ENCODE results near the gene ACOT11. TPM values are rescaled to one million over a fixed set of nuclear protein-coding genes. Genes with fewer than 3 reads are reported as not detected.
"Not testable (repeated sequence)": the region's sequence is repeated elsewhere in the genome, so short reads cannot be mapped to it uniquely, and the experiment has no call there.

ACOT11 gene
- total and polyA plus RNA-seq, 7 donors = 8.9 to 40.9 (median 22.1) TPM

- Histone ChIP-seq H3K4me1 (peaks cover 0 to 9% (median 0%) of the 10 kb centered on the region in 4 donors), H3K36me3 (no peaks in the 10 kb centered on the region), H3K9me3 (no peaks in the 10 kb centered on the region), H3K27me3 (no peaks in the 10 kb centered on the region), H3K4me3 (no peak overlapping the region), H3K27ac (no peak overlapping the region)
- intact Hi-C loops (cut with DNase I) = no loop called here
- WGBS, 2 donors = 89 to 93% methylated on average over 8 of the region's 8 CpGs
- no peak for TF ChIP-seq EP300 (IDR thresholded peaks at IDR 0.05)
- peak; percentile 44 for DNase-seq
These were observed 71.7 kb downstream of the ACOT11 start for GRCh38 chr1:54619749-54620148.

DNA sequence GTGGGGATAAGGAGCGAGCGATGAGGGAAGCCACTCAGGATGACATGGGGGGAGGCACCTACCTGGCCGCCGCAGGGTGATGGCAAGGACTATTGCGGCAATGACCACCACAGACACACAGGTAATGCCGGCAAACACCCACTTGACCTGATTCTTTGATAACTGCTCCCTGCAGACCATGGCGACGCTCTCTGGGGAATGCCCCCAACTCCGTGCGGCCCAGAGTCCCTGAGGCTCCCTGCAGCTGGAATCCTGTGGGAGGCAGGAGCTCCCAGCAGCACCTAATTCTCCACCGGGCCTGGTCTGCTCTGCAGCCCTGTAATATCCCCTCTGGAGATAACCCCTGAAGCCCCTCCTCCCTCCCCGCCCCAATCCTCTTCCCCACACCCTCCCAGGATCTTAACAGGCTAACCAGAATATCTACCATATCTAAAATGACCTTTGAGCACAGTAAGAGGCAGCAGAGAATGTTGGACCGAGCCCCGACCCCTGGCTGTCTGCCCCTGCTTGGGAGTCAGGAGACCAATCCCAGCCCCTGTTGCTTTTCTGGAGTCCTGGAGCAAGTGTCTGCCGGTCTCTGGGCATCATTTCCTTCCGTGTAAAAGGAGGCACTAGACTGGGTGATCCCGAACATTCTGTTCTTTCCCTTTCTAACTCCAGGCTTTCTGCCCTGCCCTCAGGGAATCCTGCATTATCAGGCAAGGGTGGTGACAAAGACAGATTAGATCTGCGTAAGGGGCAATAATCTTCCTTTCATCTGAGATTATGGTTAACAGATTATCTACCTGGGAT, 75.4 kb downstream of the ACOT11 start, which contains the start of gene FAM151A:
FAM151A (minus strand) TSS at position 310 of the 792 bp plus-strand sequence; CDS start at position 180, 130 bp downstream.
- no peaks in the 10 kb centered on the region for H3K36me3 ChIP-seq
- TF ChIP-seq EP300 (IDR thresholded peaks at IDR 0.05) (no peak), POLR2AphosphoS5 (IDR thresholded peaks at IDR 0.05) (no peak), POLR2A (IDR thresholded peaks at IDR 0.05) (no peak)
- TF ChIP-seq, protein P1, sequence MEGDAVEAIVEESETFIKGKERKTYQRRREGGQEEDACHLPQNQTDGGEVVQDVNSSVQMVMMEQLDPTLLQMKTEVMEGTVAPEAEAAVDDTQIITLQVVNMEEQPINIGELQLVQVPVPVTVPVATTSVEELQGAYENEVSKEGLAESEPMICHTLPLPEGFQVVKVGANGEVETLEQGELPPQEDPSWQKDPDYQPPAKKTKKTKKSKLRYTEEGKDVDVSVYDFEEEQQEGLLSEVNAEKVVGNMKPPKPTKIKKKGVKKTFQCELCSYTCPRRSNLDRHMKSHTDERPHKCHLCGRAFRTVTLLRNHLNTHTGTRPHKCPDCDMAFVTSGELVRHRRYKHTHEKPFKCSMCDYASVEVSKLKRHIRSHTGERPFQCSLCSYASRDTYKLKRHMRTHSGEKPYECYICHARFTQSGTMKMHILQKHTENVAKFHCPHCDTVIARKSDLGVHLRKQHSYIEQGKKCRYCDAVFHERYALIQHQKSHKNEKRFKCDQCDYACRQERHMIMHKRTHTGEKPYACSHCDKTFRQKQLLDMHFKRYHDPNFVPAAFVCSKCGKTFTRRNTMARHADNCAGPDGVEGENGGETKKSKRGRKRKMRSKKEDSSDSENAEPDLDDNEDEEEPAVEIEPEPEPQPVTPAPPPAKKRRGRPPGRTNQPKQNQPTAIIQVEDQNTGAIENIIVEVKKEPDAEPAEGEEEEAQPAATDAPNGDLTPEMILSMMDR (IDR thresholded peaks at IDR 0.05) = no peak
- intact Hi-C loops (cut with DNase I) = no loop called here
- no peaks in the 10 kb centered on the region for H3K9me3 ChIP-seq
- H3K27me3 ChIP-seq = no peaks in the 10 kb centered on the region
- no peak within 1 kb of the TSS for H3K27ac ChIP-seq
- WGBS, 2 donors = 58 to 77% methylated on average over 18 of the region's 18 CpGs
- H3K4me3 ChIP-seq = no peak within 1 kb of the TSS
- DNase-seq = peak; percentile 49
- H3K4me1 ChIP-seq = peaks cover 0 to 15% (median 4%) of the 10 kb centered on the region in 4 donors

GRCh38 chr1:54624466-54625464, 76.7 kb downstream of the ACOT11 start:
- TF ChIP-seq EP300 (IDR thresholded peaks at IDR 0.05) (no peak), POLR2A (IDR thresholded peaks at IDR 0.05) (no peak), POLR2AphosphoS5 (IDR thresholded peaks at IDR 0.05) (no peak)
- TF ChIP-seq, protein P1 (IDR thresholded peaks at IDR 0.05) = no peak
- Histone ChIP-seq H3K4me1 (peaks cover 0 to 15% (median 4%) of the 10 kb centered on the region in 4 donors), H3K27ac (no peak overlapping the region), H3K36me3 (no peaks in the 10 kb centered on the region), H3K27me3 (no peaks in the 10 kb centered on the region), H3K4me3 (no peak overlapping the region), H3K9me3 (no peaks in the 10 kb centered on the region)
- intact Hi-C loops (cut with DNase I) = no loop called here
- DNase-seq = peak; percentile 28
- 65 to 77% methylated on average over 8 of the region's 8 CpGs for WGBS, 2 donors

- Histone ChIP-seq H3K36me3 (no peaks in the 10 kb centered on the region), H3K27ac (no peak overlapping the region), H3K4me3 (no peak overlapping the region), H3K4me1 (peaks cover 0 to 9% (median 3%) of the 10 kb centered on the region in 4 donors), H3K27me3 (no peaks in the 10 kb centered on the region), H3K9me3 (no peaks in the 10 kb centered on the region)
- TF ChIP-seq POLR2AphosphoS5 (IDR thresholded peaks at IDR 0.05) (no peak), EP300 (IDR thresholded peaks at IDR 0.05) (no peak), POLR2A (IDR thresholded peaks at IDR 0.05) (no peak)
- TF ChIP-seq, protein P1 (IDR thresholded peaks at IDR 0.05) = no peak
- WGBS, 2 donors = 83% methylated on average over 10 of the region's 10 CpGs; no CpG with 5 or more reads in 1 of the 2 donors
- DNase-seq = no peak
- intact Hi-C loops (cut with DNase I) = no loop called here
These were observed 79.2 kb downstream of the ACOT11 start for GRCh38 chr1:54627196-54627595.

DNA sequence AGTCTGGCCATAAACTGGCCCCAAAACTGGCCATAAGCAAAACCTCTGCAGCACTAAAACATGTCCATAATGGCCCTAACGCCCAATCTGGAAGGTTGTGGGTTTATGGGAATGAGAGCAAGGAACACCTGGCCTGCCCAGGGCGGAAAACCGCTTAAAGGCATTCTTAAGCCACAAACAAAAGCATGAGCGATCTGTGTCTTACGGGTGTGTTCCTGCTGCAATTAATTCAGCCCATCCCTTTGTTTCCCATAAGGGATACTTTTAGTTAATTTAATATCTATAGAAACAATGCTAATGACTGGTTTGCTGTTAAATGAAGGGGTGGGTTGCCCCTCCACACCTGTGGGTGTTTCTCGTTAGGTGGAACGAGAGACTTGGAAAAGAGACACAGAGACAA, 87.8 kb downstream of the ACOT11 start:
- DNase-seq; intact Hi-C loops (cut with DNase I); H3K4me3 ChIP-seq; H3K4me1 ChIP-seq; H3K27ac ChIP-seq; H3K9me3 ChIP-seq; H3K27me3 ChIP-seq: not testable (repeated sequence)
- peaks cover 0 to 19% (median 0%) of the 10 kb centered on the region in 4 donors for H3K36me3 ChIP-seq
- WGBS, 2 donors = 79 to 88% methylated on average over 7 of the region's 7 CpGs

DNA sequence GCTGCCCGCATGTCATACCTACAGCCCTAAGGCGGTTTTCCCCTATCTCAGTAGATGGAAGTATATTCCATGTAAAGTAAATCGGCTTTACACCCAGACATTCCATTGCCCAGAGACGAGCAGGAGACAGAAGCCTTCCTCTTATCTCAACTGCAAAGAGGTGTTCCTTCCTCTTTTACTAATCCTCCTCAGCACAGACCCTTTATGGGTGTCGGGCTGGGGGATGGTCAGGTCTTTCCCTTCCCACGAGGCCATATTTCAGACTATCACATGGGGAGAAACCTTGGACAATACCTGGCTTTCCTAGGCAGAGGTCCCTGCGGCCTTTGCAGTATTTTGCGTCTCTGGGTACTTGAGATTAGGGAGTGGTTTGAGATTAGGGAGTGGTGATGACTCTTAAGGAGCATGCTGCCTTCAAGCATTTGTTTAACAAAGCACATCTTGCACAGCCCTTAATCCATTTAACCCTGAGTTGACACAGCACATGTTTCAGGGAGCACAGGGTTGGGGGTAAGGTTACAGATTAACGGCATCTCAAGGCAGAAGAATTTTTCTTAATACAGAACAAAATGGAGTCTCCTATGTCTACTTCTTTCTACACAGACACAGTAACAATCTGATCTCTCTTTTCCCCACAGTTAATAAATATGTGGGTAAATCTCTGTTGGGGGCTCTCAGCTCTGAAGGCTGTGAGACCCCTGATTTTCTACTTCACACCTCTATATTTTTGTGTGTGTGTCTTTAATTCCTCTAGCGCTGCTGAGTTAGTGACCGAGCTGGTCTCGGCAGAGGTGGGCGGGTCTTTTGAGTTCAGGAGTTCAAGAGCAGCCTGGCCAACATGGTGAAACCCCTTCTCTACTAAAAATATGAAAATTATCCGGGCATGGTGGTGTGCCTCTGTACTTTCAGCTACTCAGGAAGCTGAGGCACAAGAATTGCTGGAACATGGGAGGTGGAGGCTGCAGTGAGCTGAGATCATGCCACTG, 88.7 kb downstream of the ACOT11 start:
- peaks cover 0 to 19% (median 0%) of the 10 kb centered on the region in 4 donors for H3K36me3 ChIP-seq
- DNase-seq = peak; percentile 4
- 70 to 75% methylated on average over 14 of the region's 14 CpGs for WGBS, 2 donors
- H3K4me3 ChIP-seq; H3K9me3 ChIP-seq; H3K27me3 ChIP-seq; H3K4me1 ChIP-seq; H3K27ac ChIP-seq; intact Hi-C loops (cut with DNase I): not testable (repeated sequence)

Measured in sigmoid colon (tissue), 7 donors.